GM23338 (cell line): Measurements from ENCODE around the gene GIPC2.

Experiments used
- CTCF ChIP-seq, 2 experiments: fragments of 200-600 bp in 1 of 2; sonication (generic) in 1 of 2; conservative IDR thresholded peaks; 2 replicates each; pipeline versions ENCODE4 v1.5.1 to v1.6.1; 2016 to 2017; ENCODE audit warnings: antibody characterized with exemption in 2 of 2, low read depth in 2 of 2, mild to moderate bottlenecking in 2 of 2, moderate library complexity in 1 of 2
- EZH2 ChIP-seq: fragments of 200-600 bp; sonication (generic); IDR thresholded peaks from one replicate; pipeline ENCODE4 v1.8.0; 2017; ENCODE audit warnings: antibody characterized with exemption, mild to moderate bottlenecking, low read depth; ENCODE audit not compliant: unreplicated experiment
- STAT1 ChIP-seq: IDR thresholded peaks from one replicate; pipeline ENCODE4 v1.6.1; 2016; ENCODE audit warnings: antibody characterized with exemption; ENCODE audit not compliant: unreplicated experiment

DNA sequence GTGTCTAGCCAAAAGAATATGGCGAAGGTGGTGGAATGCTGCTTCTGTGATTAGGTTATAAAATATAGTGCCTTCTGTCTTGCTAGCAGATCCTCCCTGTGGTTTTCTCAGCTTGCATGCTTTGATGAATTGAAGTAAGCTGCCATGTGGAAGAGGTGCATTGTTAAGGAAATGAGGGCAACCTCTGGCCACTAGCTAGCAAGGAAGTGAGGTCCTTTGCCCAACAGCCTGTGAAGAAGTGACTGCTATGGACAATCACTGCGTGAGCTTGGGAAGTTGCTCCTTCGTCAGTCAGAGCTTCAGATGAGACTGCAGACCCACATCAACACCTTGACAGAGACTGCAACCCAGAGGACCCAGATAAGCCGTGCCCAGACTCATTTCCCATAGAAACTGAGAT, 109.4 kb downstream of the GIPC2 start:
- TF ChIP-seq EZH2, result no peak
- no peak for TF ChIP-seq STAT1
- no peak for TF ChIP-seq CTCF (conservative IDR thresholded peaks at IDR 0.05; ENCODE audit: low read depth in 2 of 2)
